Measurements from ENCODE around the gene SLX1A.
"Not testable (repeated sequence)": the region's sequence is repeated elsewhere in the genome, so short reads cannot be mapped to it uniquely, and the experiment has no call there.

Gene SLX1A

DNA sequence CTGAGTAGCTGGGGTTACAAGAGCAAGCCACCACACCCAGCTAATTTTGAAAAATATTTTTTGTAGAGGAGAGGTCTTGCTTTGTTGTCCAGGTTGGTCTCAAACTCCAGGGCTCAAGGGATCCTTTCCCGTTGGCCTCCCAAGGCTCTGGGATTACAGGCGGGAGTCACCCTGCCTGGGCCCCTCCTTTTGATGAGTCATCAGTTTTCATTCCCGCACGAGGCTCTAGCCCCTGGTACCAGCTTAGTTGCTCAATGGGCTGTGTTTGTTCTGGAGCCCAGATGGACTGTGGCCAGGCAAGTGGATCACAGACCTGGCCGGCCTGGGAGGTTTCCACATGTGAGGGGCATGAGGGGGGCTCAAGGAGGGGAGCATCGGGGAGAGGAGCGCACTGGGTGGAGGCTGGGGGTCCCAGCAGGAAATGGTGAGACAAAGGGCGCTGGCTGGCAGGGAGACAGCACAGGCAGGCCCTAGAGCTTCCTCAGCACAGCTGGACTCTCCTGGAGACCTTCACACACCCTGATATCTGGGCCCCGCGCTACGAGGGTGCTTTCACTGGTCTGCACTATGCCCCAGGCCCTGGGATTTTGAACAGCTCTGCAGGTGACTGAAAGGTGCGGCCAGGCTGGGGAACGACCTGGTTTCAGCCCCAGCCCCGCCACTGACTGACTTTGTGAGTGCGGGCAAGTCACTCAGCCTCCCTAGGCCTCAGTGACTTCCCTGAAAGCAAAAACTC, 6.1 kb downstream of the SLX1A start:
- not testable (repeated sequence) for H3K27me3 ChIP-seq (replicated peaks; ENCODE audit: control insufficient read depth, insufficient read depth, low read length); H3K36me3 ChIP-seq (ENCODE audit: control insufficient read depth, insufficient read depth, low read length, severe bottlenecking); H3K4me1 ChIP-seq (ENCODE audit: control insufficient read depth, insufficient read depth, low read length); H3K9ac ChIP-seq (ENCODE audit: low read length); H3K9me3 ChIP-seq (ENCODE audit: control insufficient read depth, low read length); DNase-seq (ENCODE audit: low read depth); H3K4me3 ChIP-seq (ENCODE audit: low read length)

DNA sequence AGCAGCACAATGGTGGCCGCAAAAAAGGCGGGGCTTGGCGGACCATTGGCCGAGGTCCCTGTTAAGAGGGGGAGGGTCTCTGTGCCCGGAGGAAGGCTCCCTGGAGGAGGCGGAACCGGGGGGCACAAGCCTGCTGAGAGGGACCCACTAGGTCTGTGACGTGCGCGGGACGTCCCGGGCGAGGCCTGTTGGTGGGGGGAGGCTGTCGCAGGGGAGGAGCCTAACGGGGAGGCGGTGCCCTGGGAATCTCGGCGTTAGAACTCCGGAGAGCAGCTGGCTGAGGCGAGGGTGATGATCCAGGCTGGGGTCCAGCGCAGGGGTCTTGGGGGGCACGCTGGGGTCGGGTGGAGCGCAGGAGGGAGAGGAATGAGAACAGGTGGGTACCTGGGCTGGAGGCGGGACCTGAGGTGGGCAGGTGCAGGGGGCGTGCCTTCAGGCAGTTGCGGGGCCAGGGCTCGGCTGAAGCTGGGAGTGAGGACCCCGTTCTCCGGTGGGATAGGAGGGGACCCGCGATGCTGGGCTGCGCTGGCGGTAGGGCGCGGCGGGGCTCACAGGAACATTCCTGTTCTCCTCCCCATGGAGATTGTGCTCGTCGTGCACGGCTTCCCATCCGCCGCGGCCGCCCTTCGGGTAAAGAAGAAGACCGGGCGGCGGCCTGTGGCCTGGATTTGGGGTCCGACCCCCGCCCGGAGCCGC, 12.0 kb downstream of the SLX1A start:
- DNase-seq (ENCODE audit: low read depth); H3K27me3 ChIP-seq (replicated peaks; ENCODE audit: control insufficient read depth, insufficient read depth, low read length); H3K9me3 ChIP-seq (ENCODE audit: control insufficient read depth, low read length); H3K36me3 ChIP-seq (ENCODE audit: control insufficient read depth, insufficient read depth, low read length, severe bottlenecking); H3K4me1 ChIP-seq (ENCODE audit: control insufficient read depth, insufficient read depth, low read length); H3K9ac ChIP-seq (ENCODE audit: low read length): not testable (repeated sequence)
- peak overlapping the region; percentile 52 for H3K4me3 ChIP-seq (ENCODE audit: low read length)

- H3K4me3 ChIP-seq (ENCODE audit: low read length); H3K4me1 ChIP-seq (ENCODE audit: control insufficient read depth, insufficient read depth, low read length); H3K27me3 ChIP-seq (replicated peaks; ENCODE audit: control insufficient read depth, insufficient read depth, low read length); DNase-seq (ENCODE audit: low read depth); H3K36me3 ChIP-seq (ENCODE audit: control insufficient read depth, insufficient read depth, low read length, severe bottlenecking); H3K9ac ChIP-seq (ENCODE audit: low read length); H3K9me3 ChIP-seq (ENCODE audit: control insufficient read depth, low read length): not testable (repeated sequence)
Measured at GRCh38 chr16:30206252-30206651, 12.6 kb downstream of the SLX1A start.

DNA sequence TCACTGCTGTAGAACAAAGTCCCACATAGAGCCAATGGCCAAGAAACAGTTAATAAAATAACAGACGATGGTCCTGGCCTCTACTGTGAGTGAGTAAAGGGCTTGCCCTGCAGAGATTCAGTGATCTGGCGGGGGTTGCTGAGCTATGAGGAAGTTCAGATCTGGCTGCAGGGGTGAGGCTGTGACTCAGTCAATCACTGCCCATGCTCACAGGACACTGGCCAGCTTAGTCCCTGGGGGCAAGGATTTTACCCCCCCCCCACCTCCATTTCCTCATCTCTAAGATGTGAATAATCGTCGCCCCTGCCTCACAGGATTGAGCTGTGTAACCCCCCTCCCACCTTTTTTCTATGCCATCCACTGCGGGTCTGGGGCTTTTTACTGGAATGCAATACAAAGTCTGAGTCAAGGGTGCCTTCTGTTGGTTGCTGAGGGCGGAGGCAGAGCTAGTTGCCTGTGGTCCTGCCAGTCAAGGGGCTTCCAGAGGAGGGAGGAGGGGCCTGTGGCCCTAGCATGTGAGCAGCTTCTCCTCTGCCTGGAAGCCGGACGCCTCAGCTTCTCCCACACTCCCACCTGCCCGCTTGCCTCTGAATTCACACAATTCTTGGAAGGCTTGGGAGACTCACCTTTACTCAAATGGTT, 13.5 kb downstream of the SLX1A start:
- DNase-seq (ENCODE audit: low read depth); H3K4me1 ChIP-seq (ENCODE audit: control insufficient read depth, insufficient read depth, low read length); H3K4me3 ChIP-seq (ENCODE audit: low read length); H3K9me3 ChIP-seq (ENCODE audit: control insufficient read depth, low read length); H3K36me3 ChIP-seq (ENCODE audit: control insufficient read depth, insufficient read depth, low read length, severe bottlenecking); H3K27me3 ChIP-seq (replicated peaks; ENCODE audit: control insufficient read depth, insufficient read depth, low read length); H3K9ac ChIP-seq (ENCODE audit: low read length): not testable (repeated sequence)

DNA sequence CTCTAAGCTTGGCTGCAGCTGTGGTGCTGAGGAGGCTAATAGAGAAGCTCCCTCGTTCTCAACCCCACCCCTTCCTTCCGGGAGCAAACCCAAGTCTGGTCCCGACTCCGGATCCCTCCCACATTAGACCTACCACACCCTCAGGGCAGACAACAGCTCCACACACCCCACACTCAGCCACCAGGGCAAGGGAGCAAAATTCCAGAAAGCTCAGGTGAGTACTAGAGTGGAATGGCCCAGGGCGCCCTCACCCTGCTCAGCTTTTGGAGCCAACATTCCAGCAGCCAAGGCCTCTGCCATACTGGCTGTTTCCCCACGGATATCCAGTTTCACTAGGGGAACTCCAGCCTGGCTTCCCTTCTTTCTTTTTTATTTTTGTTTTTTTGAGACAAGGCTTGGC, 15.4 kb downstream of the SLX1A start:
- H3K9me3 ChIP-seq (ENCODE audit: control insufficient read depth, low read length); H3K4me3 ChIP-seq (ENCODE audit: low read length); H3K27me3 ChIP-seq (replicated peaks; ENCODE audit: control insufficient read depth, insufficient read depth, low read length); H3K9ac ChIP-seq (ENCODE audit: low read length); DNase-seq (ENCODE audit: low read depth); H3K4me1 ChIP-seq (ENCODE audit: control insufficient read depth, insufficient read depth, low read length); H3K36me3 ChIP-seq (ENCODE audit: control insufficient read depth, insufficient read depth, low read length, severe bottlenecking): not testable (repeated sequence)

- not testable (repeated sequence) for H3K27me3 ChIP-seq (replicated peaks; ENCODE audit: control insufficient read depth, insufficient read depth, low read length); H3K9ac ChIP-seq (ENCODE audit: low read length); H3K36me3 ChIP-seq (ENCODE audit: control insufficient read depth, insufficient read depth, low read length, severe bottlenecking); H3K4me3 ChIP-seq (ENCODE audit: low read length); H3K4me1 ChIP-seq (ENCODE audit: control insufficient read depth, insufficient read depth, low read length); DNase-seq (ENCODE audit: low read depth); H3K9me3 ChIP-seq (ENCODE audit: control insufficient read depth, low read length)
Measured at GRCh38 chr16:30211414-30211813, 17.7 kb downstream of the SLX1A start.

DNA sequence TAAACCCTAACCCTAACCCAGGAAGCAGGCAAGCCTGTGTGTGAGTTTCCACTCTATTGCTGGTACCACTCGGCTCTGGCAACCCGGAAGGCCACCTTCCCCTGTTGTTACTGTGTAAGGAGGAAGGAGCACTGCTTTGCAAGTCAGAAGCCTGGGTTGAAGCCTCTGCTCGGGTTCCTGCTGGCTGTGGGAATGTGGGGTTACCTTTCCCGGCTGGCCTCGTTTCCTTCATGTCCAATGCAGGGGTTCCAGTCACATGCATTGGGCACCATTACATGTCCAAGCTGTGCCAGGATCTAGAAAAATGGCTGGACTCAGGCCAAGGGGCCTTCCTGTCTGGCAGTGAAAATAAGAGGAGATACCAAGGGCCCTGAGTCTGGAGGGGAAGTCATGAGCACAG, 23.4 kb downstream of the SLX1A start:
- H3K4me1 ChIP-seq (ENCODE audit: control insufficient read depth, insufficient read depth, low read length); H3K9me3 ChIP-seq (ENCODE audit: control insufficient read depth, low read length); H3K27me3 ChIP-seq (replicated peaks; ENCODE audit: control insufficient read depth, insufficient read depth, low read length); H3K36me3 ChIP-seq (ENCODE audit: control insufficient read depth, insufficient read depth, low read length, severe bottlenecking); H3K4me3 ChIP-seq (ENCODE audit: low read length); H3K9ac ChIP-seq (ENCODE audit: low read length); DNase-seq (ENCODE audit: low read depth): not testable (repeated sequence)

All from adipocyte (in vitro differentiated cells).